ENCODE measurements around the gene MTIF2.
"Not testable (repeated sequence)": the region's sequence is repeated elsewhere in the genome, so short reads cannot be mapped to it uniquely, and the experiment has no call there.

MTIF2 gene

GRCh38 chr2:55204536-55204935 is 64.5 kb downstream of the MTIF2 start:
- no peak for DNase-seq (ENCODE audit: low read depth, low spot score)
- no CpG with 5 or more reads among the region's 3 CpGs for whole genome bisulfite sequencing (ENCODE audit: insufficient coverage, insufficient read length)
- Histone ChIP-seq H3K27ac (ENCODE audit: low read length) (no peak overlapping the region), H3K4me1 (ENCODE audit: control insufficient read depth, insufficient read depth, low read length) (no peaks in the 10 kb centered on the region), H3K36me3 (ENCODE audit: control insufficient read depth, insufficient read depth, low read length) (no peaks in the 10 kb centered on the region), H3K9me3 (ENCODE audit: control insufficient read depth, insufficient read depth, low read length) (no peaks in the 10 kb centered on the region), H3K4me3 (ENCODE audit: low read length) (no peak overlapping the region), H3K27me3 (ENCODE audit: control insufficient read depth, insufficient read depth, low read length) (no peaks in the 10 kb centered on the region)

- no CpG with 5 or more reads among the region's 1 CpG for WGBS (ENCODE audit: insufficient coverage, insufficient read length)
- H3K4me1 ChIP-seq (ENCODE audit: control insufficient read depth, insufficient read depth, low read length), result no peaks in the 10 kb centered on the region
- H3K9me3 ChIP-seq (ENCODE audit: control insufficient read depth, insufficient read depth, low read length), result no peaks in the 10 kb centered on the region
- H3K36me3 ChIP-seq (ENCODE audit: control insufficient read depth, insufficient read depth, low read length), result no peaks in the 10 kb centered on the region
- no peak for DNase-seq (ENCODE audit: low read depth, low spot score)
- no peaks in the 10 kb centered on the region for H3K27me3 ChIP-seq (ENCODE audit: control insufficient read depth, insufficient read depth, low read length)
- no peak overlapping the region for H3K4me3 ChIP-seq (ENCODE audit: low read length)
- no peak overlapping the region for H3K27ac ChIP-seq (ENCODE audit: low read length)
Measured at GRCh38 chr2:55200416-55200815, 68.6 kb downstream of the MTIF2 start.

- Histone ChIP-seq H3K36me3 (ENCODE audit: control insufficient read depth, insufficient read depth, low read length) (no peaks in the 10 kb centered on the region), H3K9me3 (ENCODE audit: control insufficient read depth, insufficient read depth, low read length) (no peaks in the 10 kb centered on the region), H3K27me3 (ENCODE audit: control insufficient read depth, insufficient read depth, low read length) (no peaks in the 10 kb centered on the region), H3K4me3 (ENCODE audit: low read length) (no peak overlapping the region), H3K4me1 (ENCODE audit: control insufficient read depth, insufficient read depth, low read length) (no peaks in the 10 kb centered on the region), H3K27ac (ENCODE audit: low read length) (no peak overlapping the region)
- no CpG with 5 or more reads among the region's 2 CpGs for WGBS (ENCODE audit: insufficient coverage, insufficient read length)
- DNase-seq (ENCODE audit: low read depth, low spot score), result no peak
Measured at GRCh38 chr2:55196526-55196925, 72.5 kb downstream of the MTIF2 start.

- not testable (repeated sequence) for H3K4me1 ChIP-seq (ENCODE audit: control insufficient read depth, insufficient read depth, low read length); H3K4me3 ChIP-seq (ENCODE audit: low read length); H3K9me3 ChIP-seq (ENCODE audit: control insufficient read depth, insufficient read depth, low read length); H3K27me3 ChIP-seq (ENCODE audit: control insufficient read depth, insufficient read depth, low read length); H3K36me3 ChIP-seq (ENCODE audit: control insufficient read depth, insufficient read depth, low read length); H3K27ac ChIP-seq (ENCODE audit: low read length); DNase-seq (ENCODE audit: low read depth, low spot score)
- WGBS (ENCODE audit: insufficient coverage, insufficient read length), result no CpG with 5 or more reads among the region's 2 CpGs
Measured at GRCh38 chr2:55191888-55192287, 77.1 kb downstream of the MTIF2 start.

- not testable (repeated sequence) for H3K4me1 ChIP-seq (ENCODE audit: control insufficient read depth, insufficient read depth, low read length); H3K27me3 ChIP-seq (ENCODE audit: control insufficient read depth, insufficient read depth, low read length); H3K9me3 ChIP-seq (ENCODE audit: control insufficient read depth, insufficient read depth, low read length); DNase-seq (ENCODE audit: low read depth, low spot score); H3K4me3 ChIP-seq (ENCODE audit: low read length); H3K36me3 ChIP-seq (ENCODE audit: control insufficient read depth, insufficient read depth, low read length); H3K27ac ChIP-seq (ENCODE audit: low read length)
- WGBS (ENCODE audit: insufficient coverage, insufficient read length), result no CpG with 5 or more reads among the region's 8 CpGs
Measured at GRCh38 chr2:55186837-55187236, 82.2 kb downstream of the MTIF2 start.
